Mesothelial cell of epicardium (in vitro differentiated cells): ENCODE results near the gene FASTKD2. TPM values are rescaled to one million over a fixed set of nuclear protein-coding genes. Genes with fewer than 3 reads are reported as not detected.
"Not testable (repeated sequence)": the region's sequence is repeated elsewhere in the genome, so short reads cannot be mapped to it uniquely, and the experiment has no call there.

Experiments used
- DNase-seq, 2 experiments: peaks; one replicate each; pipeline ENCODE4 v3.0.0; 2021; ENCODE audit warnings: low spot score in 2 of 2; ENCODE audit not compliant: unreplicated experiment in 2 of 2
- H3K27ac Mint-ChIP-seq: 2 replicates; pipeline ENCODE4 v1.8.0; 2021; ENCODE audit warnings: mixed read lengths
- H3K27me3 Mint-ChIP-seq: 2 replicates; pipeline ENCODE4 v1.8.0; 2021; ENCODE audit warnings: low read depth, mixed read lengths
- H3K36me3 Mint-ChIP-seq: 2 replicates; pipeline ENCODE4 v1.8.0; 2021; ENCODE audit warnings: mixed read lengths
- H3K4me1 Mint-ChIP-seq: 2 replicates; pipeline ENCODE4 v1.8.0; 2021; ENCODE audit warnings: mixed read lengths
- H3K4me3 Mint-ChIP-seq: 2 replicates; pipeline ENCODE4 v1.8.0; 2021; ENCODE audit warnings: mild to moderate bottlenecking, moderate library complexity, mixed read lengths
- H3K9me3 Mint-ChIP-seq: 2 replicates; pipeline ENCODE4 v1.8.0; 2021; ENCODE audit warnings: mixed read lengths
- total RNA-seq: library from RNA; stranded (reverse); gene quantifications from 3 replicates; pipeline ENCODE4 v1.2.1, GENCODE V29; 2021
- TF ChIP-seq, protein P1 (sequence below): fragments of 200-600 bp; sonication (generic); IDR thresholded peaks from one replicate; pipeline ENCODE4 v1.5.0; 2021; ENCODE audit warnings: antibody characterized with exemption; ENCODE audit not compliant: unreplicated experiment

FASTKD2 gene
- total RNA-seq, 1 donor from 2014 or later, result 29.5 TPM

GRCh38 chr2:206801418-206802189, 36.2 kb downstream of the FASTKD2 start:
- Mint-ChIP-seq H3K36me3 (peaks cover under 1% of the 10 kb centered on the region), H3K27me3 (no peaks in the 10 kb centered on the region), H3K4me3 (no peak overlapping the region), H3K4me1 (peaks cover 7% of the 10 kb centered on the region), H3K27ac (no peak overlapping the region), H3K9me3 (no peaks in the 10 kb centered on the region)
- DNase-seq, result no peak
- TF ChIP-seq, protein P1, sequence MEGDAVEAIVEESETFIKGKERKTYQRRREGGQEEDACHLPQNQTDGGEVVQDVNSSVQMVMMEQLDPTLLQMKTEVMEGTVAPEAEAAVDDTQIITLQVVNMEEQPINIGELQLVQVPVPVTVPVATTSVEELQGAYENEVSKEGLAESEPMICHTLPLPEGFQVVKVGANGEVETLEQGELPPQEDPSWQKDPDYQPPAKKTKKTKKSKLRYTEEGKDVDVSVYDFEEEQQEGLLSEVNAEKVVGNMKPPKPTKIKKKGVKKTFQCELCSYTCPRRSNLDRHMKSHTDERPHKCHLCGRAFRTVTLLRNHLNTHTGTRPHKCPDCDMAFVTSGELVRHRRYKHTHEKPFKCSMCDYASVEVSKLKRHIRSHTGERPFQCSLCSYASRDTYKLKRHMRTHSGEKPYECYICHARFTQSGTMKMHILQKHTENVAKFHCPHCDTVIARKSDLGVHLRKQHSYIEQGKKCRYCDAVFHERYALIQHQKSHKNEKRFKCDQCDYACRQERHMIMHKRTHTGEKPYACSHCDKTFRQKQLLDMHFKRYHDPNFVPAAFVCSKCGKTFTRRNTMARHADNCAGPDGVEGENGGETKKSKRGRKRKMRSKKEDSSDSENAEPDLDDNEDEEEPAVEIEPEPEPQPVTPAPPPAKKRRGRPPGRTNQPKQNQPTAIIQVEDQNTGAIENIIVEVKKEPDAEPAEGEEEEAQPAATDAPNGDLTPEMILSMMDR, result no peak

- Mint-ChIP-seq H3K27ac (no peak overlapping the region), H3K9me3 (no peaks in the 10 kb centered on the region), H3K4me3 (no peak overlapping the region), H3K27me3 (peaks cover 4% of the 10 kb centered on the region), H3K36me3 (no peaks in the 10 kb centered on the region), H3K4me1 (peaks cover 7% of the 10 kb centered on the region)
- TF ChIP-seq, protein P1, result no peak
- DNase-seq, result no peak
Measured at GRCh38 chr2:206802654-206803514, 37.5 kb downstream of the FASTKD2 start.

- no peaks in the 10 kb centered on the region for H3K9me3 Mint-ChIP-seq
- no peak for DNase-seq
- H3K27me3 Mint-ChIP-seq, result peaks cover 16% of the 10 kb centered on the region
- H3K4me1 Mint-ChIP-seq, result peaks cover 7% of the 10 kb centered on the region
- no peak overlapping the region for H3K4me3 Mint-ChIP-seq
- H3K27ac Mint-ChIP-seq, result no peak overlapping the region
- no peaks in the 10 kb centered on the region for H3K36me3 Mint-ChIP-seq
- TF ChIP-seq, protein P1, result no peak
Measured at GRCh38 chr2:206804326-206804725, 38.9 kb downstream of the FASTKD2 start.

DNA sequence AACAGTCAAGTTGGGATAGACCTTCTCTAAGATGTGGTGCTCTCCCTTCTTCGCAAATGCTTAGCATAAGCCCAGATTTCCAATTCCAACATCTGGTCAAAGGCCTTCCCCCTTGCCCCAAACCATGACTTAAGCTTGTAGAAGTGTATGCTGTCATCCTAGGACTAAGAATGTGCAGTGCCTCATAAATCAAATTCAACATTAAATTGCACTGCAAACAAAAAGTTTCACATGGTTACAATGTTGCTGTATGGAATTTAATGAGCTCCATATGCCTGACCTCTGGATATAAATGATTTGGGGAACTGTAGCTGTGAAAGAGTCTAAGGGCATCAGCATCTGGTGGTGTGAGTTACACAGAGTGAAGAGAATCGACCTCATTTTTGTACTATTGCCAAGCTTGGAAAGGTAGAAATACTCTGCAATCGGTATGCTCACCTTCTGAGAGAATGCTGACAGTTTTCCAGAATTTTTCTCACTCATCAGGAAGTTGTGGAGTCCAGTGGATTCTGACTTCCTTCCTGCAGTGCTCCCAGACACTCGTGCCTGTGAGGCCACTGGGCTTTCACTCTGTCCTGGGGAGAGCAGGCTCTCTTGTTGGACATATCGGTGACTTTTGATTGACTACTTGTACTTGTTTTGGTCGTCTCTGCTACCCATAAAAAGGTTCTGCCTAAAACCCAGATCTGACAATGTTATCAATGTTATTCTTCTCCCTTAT, 40.6 kb downstream of the FASTKD2 start:
- Mint-ChIP-seq H3K27ac (no peak overlapping the region), H3K27me3 (peaks cover 33% of the 10 kb centered on the region), H3K36me3 (no peaks in the 10 kb centered on the region), H3K4me1 (peaks cover 2% of the 10 kb centered on the region), H3K9me3 (no peaks in the 10 kb centered on the region), H3K4me3 (no peak overlapping the region)
- no peak for DNase-seq
- TF ChIP-seq, protein P1, result no peak

GRCh38 chr2:206807624-206808023, 42.2 kb downstream of the FASTKD2 start:
- not testable (repeated sequence) for H3K4me1 Mint-ChIP-seq, H3K27ac Mint-ChIP-seq, H3K9me3 Mint-ChIP-seq, H3K4me3 Mint-ChIP-seq, H3K36me3 Mint-ChIP-seq, DNase-seq
- H3K27me3 Mint-ChIP-seq, result peaks cover 49% of the 10 kb centered on the region

DNA sequence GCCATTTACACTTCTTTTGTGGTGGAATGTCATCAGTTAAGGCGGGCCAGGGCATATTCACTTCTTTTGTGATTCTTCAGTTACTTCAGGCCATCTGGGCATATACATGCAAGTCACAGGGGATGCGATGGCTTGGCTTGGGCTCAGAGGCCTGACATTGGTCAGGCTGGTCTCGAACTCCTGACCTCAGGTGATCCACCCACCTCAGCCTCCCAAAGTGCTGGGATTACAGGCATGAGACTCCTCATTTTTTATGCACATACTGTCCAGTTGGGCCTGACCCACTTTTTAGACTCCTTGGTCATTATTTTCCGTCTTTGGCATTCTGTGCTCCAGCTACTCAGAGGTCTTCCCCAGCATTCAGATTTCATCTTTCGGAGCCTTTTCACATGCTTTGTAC, 47.1 kb downstream of the FASTKD2 start:
- not testable (repeated sequence) for DNase-seq, H3K4me1 Mint-ChIP-seq, H3K36me3 Mint-ChIP-seq, H3K4me3 Mint-ChIP-seq, H3K27ac Mint-ChIP-seq
- Mint-ChIP-seq H3K9me3 (peaks cover 10% of the 10 kb centered on the region), H3K27me3 (peaks cover 71% of the 10 kb centered on the region)
